ENCODE results near the gene GRK5.
"Not testable (repeated sequence)": the region's sequence is repeated elsewhere in the genome, so short reads cannot be mapped to it uniquely, and the experiment has no call there.

GRK5 gene

GRCh38 chr10:119225083-119225658 is 17.8 kb downstream of the GRK5 start:
- no peak for DNase-seq

- DNase-seq: no peak
These were observed 20.5 kb downstream of the GRK5 start for GRCh38 chr10:119227825-119228224.

- DNase-seq: no peak
These were observed 24.3 kb downstream of the GRK5 start for GRCh38 chr10:119231654-119232053.

GRCh38 chr10:119232439-119232838 is 25.1 kb downstream of the GRK5 start:
- DNase-seq: not testable (repeated sequence)

GRCh38 chr10:119233123-119233820 is 25.9 kb downstream of the GRK5 start:
- no peak for DNase-seq

GRCh38 chr10:119233821-119234220 is 26.4 kb downstream of the GRK5 start:
- DNase-seq: no peak

GRCh38 chr10:119235356-119235755 is 28.0 kb downstream of the GRK5 start:
- no peak for DNase-seq

GRCh38 chr10:119237722-119238436 is 30.5 kb downstream of the GRK5 start:
- no peak for DNase-seq

GRCh38 chr10:119238577-119238976 is 31.2 kb downstream of the GRK5 start:
- no peak for DNase-seq

- DNase-seq: not testable (repeated sequence)
These were observed 31.6 kb downstream of the GRK5 start for GRCh38 chr10:119239015-119239414.

- DNase-seq: not testable (repeated sequence)
These were observed 32.3 kb downstream of the GRK5 start for GRCh38 chr10:119239630-119240029.

GRCh38 chr10:119241066-119241465 is 33.7 kb downstream of the GRK5 start:
- no peak for DNase-seq

GRCh38 chr10:119242186-119242585 is 34.8 kb downstream of the GRK5 start:
- no peak for DNase-seq

GRCh38 chr10:119243488-119243887 is 36.1 kb downstream of the GRK5 start:
- DNase-seq: no peak

GRCh38 chr10:119243967-119244366 is 36.6 kb downstream of the GRK5 start:
- DNase-seq: no peak

- no peak for DNase-seq
These were observed 37.9 kb downstream of the GRK5 start for GRCh38 chr10:119245272-119245671.

GRCh38 chr10:119246862-119247549 is 39.6 kb downstream of the GRK5 start:
- DNase-seq: no peak

- no peak for DNase-seq
These were observed 40.2 kb downstream of the GRK5 start for GRCh38 chr10:119247550-119247894.

GRCh38 chr10:119248184-119248583 is 40.8 kb downstream of the GRK5 start:
- DNase-seq: no peak

GRCh38 chr10:119248681-119249080 is 41.3 kb downstream of the GRK5 start:
- no peak for DNase-seq

- DNase-seq: no peak
These were observed 43.4 kb downstream of the GRK5 start for GRCh38 chr10:119250641-119251314.

GRCh38 chr10:119251315-119251708 is 43.9 kb downstream of the GRK5 start:
- DNase-seq: no peak

GRCh38 chr10:119252051-119252465 is 44.7 kb downstream of the GRK5 start:
- DNase-seq: no peak
